Astrocyte (in vitro differentiated cells and primary cell): ENCODE measurements around the gene MYADML2. TPM values are rescaled to one million over a fixed set of nuclear protein-coding genes. Genes with fewer than 3 reads are reported as not detected.
A peak's percentile ranks its signal among the peaks of the same experiment; 100 is the strongest.

ENCODE experiments used
- DNase-seq: peaks from one replicate; pipeline ENCODE4 v3.0.0-alpha.2; 2010; ENCODE audit warnings: low read depth
- FAIRE-seq: peaks from 2 replicates; lab custom pipeline; 2011; peaks lifted over from hg19 to GRCh38; lab: Jason Lieb, UNC
- H2AFZ ChIP-seq: 2 replicates; pipeline ENCODE4 v1.6.0; 2012; ENCODE audit warnings: low read depth, low read length, inconsistent platforms
- H3K27ac ChIP-seq: 2 replicates; pipeline ENCODE4 v1.5.1; 2011; ENCODE audit warnings: low read depth, low read length, inconsistent platforms
- H3K27me3 ChIP-seq: 2 replicates; pipeline ENCODE4 v1.6.0; 2011; ENCODE audit warnings: low read length, inconsistent platforms; ENCODE audit not compliant: insufficient read depth
- H3K36me3 ChIP-seq: 2 replicates; pipeline ENCODE4 v1.5.1; 2011; ENCODE audit warnings: low read length, inconsistent platforms; ENCODE audit not compliant: insufficient read depth
- H3K4me1 ChIP-seq: 2 replicates; pipeline ENCODE4 v1.5.1; 2011; ENCODE audit warnings: low read length, inconsistent platforms; ENCODE audit not compliant: insufficient read depth
- H3K4me2 ChIP-seq: 2 replicates; pipeline ENCODE4 v1.6.0; 2012; ENCODE audit warnings: low read length, inconsistent platforms
- H3K4me3 ChIP-seq: 2 replicates; pipeline ENCODE4 v1.5.1; 2011; ENCODE audit warnings: low read depth, mild to moderate bottlenecking, low read length, inconsistent platforms; ENCODE audit not compliant: insufficient read depth
- H3K79me2 ChIP-seq: 2 replicates; pipeline ENCODE4 v1.6.0; 2012; ENCODE audit warnings: mild to moderate bottlenecking, low read length, inconsistent platforms; ENCODE audit not compliant: insufficient read depth
- H3K9ac ChIP-seq: 2 replicates; pipeline ENCODE4 v1.6.0; 2012; ENCODE audit warnings: mild to moderate bottlenecking, low read length, inconsistent platforms
- H3K9me3 ChIP-seq: 2 replicates; pipeline ENCODE4 v1.5.1; 2012; ENCODE audit warnings: low read depth, mild to moderate bottlenecking, low read length, inconsistent platforms; ENCODE audit not compliant: insufficient read depth
- H4K20me1 ChIP-seq: 2 replicates; pipeline ENCODE4 v1.6.0; 2012; ENCODE audit warnings: low read length, inconsistent platforms; ENCODE audit not compliant: insufficient read depth
- H3K27ac Mint-ChIP-seq: one replicate; pipeline ENCODE4 v1.8.0; 2021; ENCODE audit warnings: mild to moderate bottlenecking, mixed read lengths; ENCODE audit not compliant: unreplicated experiment
- H3K27me3 Mint-ChIP-seq: one replicate; pipeline ENCODE4 v1.8.0; 2021; ENCODE audit warnings: low read depth, mixed read lengths; ENCODE audit not compliant: unreplicated experiment
- H3K36me3 Mint-ChIP-seq: one replicate; pipeline ENCODE4 v1.8.0; 2021; ENCODE audit warnings: low read depth, mixed read lengths; ENCODE audit not compliant: unreplicated experiment
- H3K4me1 Mint-ChIP-seq: one replicate; pipeline ENCODE4 v1.8.0; 2021; ENCODE audit warnings: low read depth, mixed read lengths; ENCODE audit not compliant: unreplicated experiment
- H3K4me3 Mint-ChIP-seq: one replicate; pipeline ENCODE4 v1.8.0; 2021; ENCODE audit warnings: mild to moderate bottlenecking, moderate library complexity, mixed read lengths; ENCODE audit not compliant: unreplicated experiment
- H3K9me3 Mint-ChIP-seq: one replicate; pipeline ENCODE4 v1.8.0; 2021; ENCODE audit warnings: mild to moderate bottlenecking, mixed read lengths; ENCODE audit not compliant: unreplicated experiment
- EZH2 ChIP-seq: IDR thresholded peaks from 2 replicates; pipeline ENCODE4 v1.6.1; 2012; ENCODE audit warnings: mild to moderate bottlenecking, low read length, inconsistent platforms; ENCODE audit not compliant: insufficient read depth
- total RNA-seq: library from RNA; stranded (reverse); gene quantifications from 2 replicates; pipeline ENCODE4 v1.2.1, GENCODE V29; 2021
- TF ChIP-seq, protein P1 (sequence below): IDR thresholded peaks from 2 replicates; pipeline ENCODE4 v1.5.1; 2011; ENCODE audit warnings: low read depth, mild to moderate bottlenecking, inconsistent platforms, low read length, moderate library complexity; ENCODE audit not compliant: insufficient read depth

The MYADML2 gene
- total RNA-seq, 1 donor from 2014 or later, result not detected

GRCh38 chr17:81912441-81913309, 34.4 kb downstream of the MYADML2 start:
- H3K79me2 ChIP-seq, result peaks cover 31% of the 10 kb centered on the region
- TF ChIP-seq EZH2, result no peak
- TF ChIP-seq, protein P1, sequence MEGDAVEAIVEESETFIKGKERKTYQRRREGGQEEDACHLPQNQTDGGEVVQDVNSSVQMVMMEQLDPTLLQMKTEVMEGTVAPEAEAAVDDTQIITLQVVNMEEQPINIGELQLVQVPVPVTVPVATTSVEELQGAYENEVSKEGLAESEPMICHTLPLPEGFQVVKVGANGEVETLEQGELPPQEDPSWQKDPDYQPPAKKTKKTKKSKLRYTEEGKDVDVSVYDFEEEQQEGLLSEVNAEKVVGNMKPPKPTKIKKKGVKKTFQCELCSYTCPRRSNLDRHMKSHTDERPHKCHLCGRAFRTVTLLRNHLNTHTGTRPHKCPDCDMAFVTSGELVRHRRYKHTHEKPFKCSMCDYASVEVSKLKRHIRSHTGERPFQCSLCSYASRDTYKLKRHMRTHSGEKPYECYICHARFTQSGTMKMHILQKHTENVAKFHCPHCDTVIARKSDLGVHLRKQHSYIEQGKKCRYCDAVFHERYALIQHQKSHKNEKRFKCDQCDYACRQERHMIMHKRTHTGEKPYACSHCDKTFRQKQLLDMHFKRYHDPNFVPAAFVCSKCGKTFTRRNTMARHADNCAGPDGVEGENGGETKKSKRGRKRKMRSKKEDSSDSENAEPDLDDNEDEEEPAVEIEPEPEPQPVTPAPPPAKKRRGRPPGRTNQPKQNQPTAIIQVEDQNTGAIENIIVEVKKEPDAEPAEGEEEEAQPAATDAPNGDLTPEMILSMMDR, result no peak
- H3K9me3 ChIP-seq, result no peaks in the 10 kb centered on the region
- DNase-seq (no peak), FAIRE-seq (no peak)
- H3K27me3 Mint-ChIP-seq, result no peaks in the 10 kb centered on the region
- peaks cover 1% of the 10 kb centered on the region for H3K9me3 Mint-ChIP-seq
- peak overlapping the region; percentile 72 for H3K27ac Mint-ChIP-seq
- no peak overlapping the region for H3K4me2 ChIP-seq
- no peak overlapping the region for H3K9ac ChIP-seq
- peaks cover 12% of the 10 kb centered on the region for H3K36me3 Mint-ChIP-seq
- no peak overlapping the region for H3K4me3 ChIP-seq
- peaks cover 6% of the 10 kb centered on the region for H3K36me3 ChIP-seq
- H3K4me1 Mint-ChIP-seq, result peaks cover 9% of the 10 kb centered on the region
- no peak overlapping the region for H3K27ac ChIP-seq
- no peaks in the 10 kb centered on the region for H3K27me3 ChIP-seq
- no peak overlapping the region for H2AFZ ChIP-seq
- peak overlapping the region; percentile 70 for H3K4me3 Mint-ChIP-seq
- H3K4me1 ChIP-seq, result peaks cover 18% of the 10 kb centered on the region
- peaks cover 70% of the 10 kb centered on the region for H4K20me1 ChIP-seq

- Mint-ChIP-seq H3K4me3 (peak overlapping the region; percentile 74), H3K27me3 (no peaks in the 10 kb centered on the region), H3K36me3 (peaks cover 12% of the 10 kb centered on the region), H3K4me1 (peaks cover 6% of the 10 kb centered on the region), H3K9me3 (peaks cover 1% of the 10 kb centered on the region), H3K27ac (no peak overlapping the region)
- Histone ChIP-seq H3K36me3 (peaks cover 6% of the 10 kb centered on the region), H4K20me1 (peaks cover 65% of the 10 kb centered on the region), H3K4me1 (peaks cover 15% of the 10 kb centered on the region), H3K27me3 (no peaks in the 10 kb centered on the region), H3K9ac (no peak overlapping the region), H3K4me3 (no peak overlapping the region), H3K9me3 (no peaks in the 10 kb centered on the region), H3K79me2 (peaks cover 24% of the 10 kb centered on the region), H3K27ac (no peak overlapping the region), H3K4me2 (peak overlapping the region; percentile 58), H2AFZ (no peak overlapping the region)
- no peak for FAIRE-seq
- DNase-seq, result no peak
- no peak for TF ChIP-seq EZH2
- TF ChIP-seq, protein P1, result no peak
Observed at GRCh38 chr17:81911969-81912368, 35.1 kb downstream of the MYADML2 start.
